Endothelial cell of umbilical vein (primary cell): ENCODE results near the gene MYO1B. TPM values are rescaled to one million over a fixed set of nuclear protein-coding genes. Genes with fewer than 3 reads are reported as not detected.

Experiments used
- BruUV-seq: library from RNA; stranded (reverse); fragments of 400-500 nt; replicated peaks from 2 replicates; lab custom pipeline; 2021; lab: Mats Ljungman, UMichigan
- CTCF ChIA-PET: fragments of 300-600, 350-600 bp; sonication (Branson Sonifier 250); formaldehyde crosslinking; loops from one replicate; lab custom pipeline; 2021; ENCODE audit warnings: antibody characterized with exemption, inconsistent platforms; lab: Charles Lee
- POLR2A ChIA-PET: fragments of 300-600, 350-600 bp; sonication (Branson Sonifier 250); formaldehyde crosslinking; loops from one replicate; lab custom pipeline; 2021; ENCODE audit warnings: antibody characterized with exemption, inconsistent platforms; lab: Charles Lee
- DNase-seq: peaks from one replicate; pipeline ENCODE4 v3.0.0-alpha.2; 2011; ENCODE audit warnings: low read depth, low spot score
- FAIRE-seq: peaks from 2 replicates; lab custom pipeline; 2011; peaks lifted over from hg19 to GRCh38; lab: Jason Lieb, UNC
- H2AFZ ChIP-seq: 2 replicates; pipeline ENCODE4 v1.6.0; 2012; ENCODE audit warnings: low read depth, low read length, control low read depth, inconsistent platforms
- H3K27ac ChIP-seq: 2 replicates; pipeline ENCODE4 v1.5.1; 2011; ENCODE audit warnings: low read depth, mild to moderate bottlenecking, control low read depth, low read length, moderate library complexity; ENCODE audit not compliant: insufficient read depth
- H3K27me3 ChIP-seq, 2 experiments: 2 replicates each; pipeline versions ENCODE4 v1.6.0 to v1.6.1; 2011; ENCODE audit warnings: low read length in 2 of 2, mixed read lengths in 1 of 2; ENCODE audit not compliant: control insufficient read depth in 2 of 2, insufficient read depth in 2 of 2
- H3K36me3 ChIP-seq, 2 experiments: 2 replicates in 1 of 2; 3 replicates in 1 of 2; pipeline ENCODE4 v1.5.1; 2011; ENCODE audit warnings: low read length in 2 of 2, mild to moderate bottlenecking in 1 of 2, moderate library complexity in 1 of 2; ENCODE audit not compliant: control insufficient read depth in 2 of 2, insufficient read depth in 2 of 2; ENCODE audit errors: extremely low read depth in 1 of 2
- H3K4me1 ChIP-seq: 3 replicates; pipeline ENCODE4 v1.5.1; 2011; ENCODE audit warnings: mild to moderate bottlenecking, low read length; ENCODE audit not compliant: control insufficient read depth, insufficient read depth; ENCODE audit errors: extremely low read depth
- H3K4me2 ChIP-seq: 2 replicates; pipeline ENCODE4 v1.6.1; 2011; ENCODE audit warnings: low read length, control low read depth, mixed read lengths; ENCODE audit not compliant: insufficient read depth
- H3K4me3 ChIP-seq, 3 experiments: fragments of 200-600 bp in 1 of 3; sonication (generic), shearing (Covaris generic) in 1 of 3; replicated peaks in 1 of 3; 2 replicates each; pipeline ENCODE4 v1.5.1; 2011 to 2016; ENCODE audit warnings: control low read depth in 3 of 3, low read length in 3 of 3, mild to moderate bottlenecking in 2 of 3, inconsistent platforms in 1 of 3, low read depth in 1 of 3, moderate library complexity in 1 of 3; ENCODE audit not compliant: insufficient read depth in 1 of 3
- H3K79me2 ChIP-seq: 2 replicates; pipeline ENCODE4 v1.6.0; 2012; ENCODE audit warnings: low read length, inconsistent platforms; ENCODE audit not compliant: control insufficient read depth, insufficient read depth
- H3K9ac ChIP-seq: replicated peaks from 2 replicates; pipeline ENCODE3; 2011; ENCODE audit warnings: low read length, control low read depth; ENCODE audit not compliant: insufficient read depth; ENCODE audit errors: extremely low read depth
- H3K9me1 ChIP-seq: replicated peaks from 3 replicates; pipeline ENCODE4 v1.6.0; 2011; ENCODE audit warnings: mild to moderate bottlenecking, low read length; ENCODE audit not compliant: control insufficient read depth, insufficient read depth; ENCODE audit errors: extremely low read depth
- H3K9me3 ChIP-seq: replicated peaks from 2 replicates; pipeline ENCODE4 v1.5.1; 2012; ENCODE audit warnings: low read length, inconsistent platforms; ENCODE audit not compliant: control insufficient read depth, insufficient read depth
- H4K20me1 ChIP-seq: replicated peaks from 2 replicates; pipeline ENCODE3; 2011; ENCODE audit warnings: mild to moderate bottlenecking, low read length; ENCODE audit not compliant: control insufficient read depth, insufficient read depth; ENCODE audit errors: extremely low read depth
- CTCF ChIP-seq, 2 donors: IDR thresholded peaks; 1 replicate in 1 of 2; 2 replicates in 1 of 2; pipeline ENCODE4 v1.5.1; 2011; ENCODE audit warnings: low read length in 2 of 2, mild to moderate bottlenecking in 2 of 2, moderate library complexity in 2 of 2, control low read depth in 1 of 2, inconsistent platforms in 1 of 2, low read depth in 1 of 2; ENCODE audit not compliant: insufficient read depth in 1 of 2; ENCODE audit errors: extremely low read depth in 1 of 2
- EZH2 ChIP-seq: IDR thresholded peaks from 2 replicates; pipeline ENCODE4 v1.6.1; 2012; ENCODE audit warnings: borderline replicate concordance, low read depth, mild to moderate bottlenecking, moderate library complexity, low read length, inconsistent platforms; ENCODE audit not compliant: severe bottlenecking
- FOS ChIP-seq: IDR thresholded peaks from 2 replicates; pipeline ENCODE4 v1.6.1; 2011; ENCODE audit warnings: mild to moderate bottlenecking, low read length, moderate library complexity, borderline replicate concordance; ENCODE audit not compliant: insufficient read depth
- GATA2 ChIP-seq: IDR thresholded peaks from 2 replicates; pipeline ENCODE4 v1.7.0; 2011; ENCODE audit warnings: low read depth, mild to moderate bottlenecking, moderate library complexity, mixed read lengths, low read length; ENCODE audit not compliant: insufficient read length, insufficient read depth
- JUN ChIP-seq: IDR thresholded peaks from 2 replicates; pipeline ENCODE4 v1.6.1; 2011; ENCODE audit warnings: borderline replicate concordance, low read depth; ENCODE audit not compliant: insufficient read length, insufficient read depth
- MAX ChIP-seq: IDR thresholded peaks from 2 replicates; pipeline ENCODE4 v1.6.1; 2011; ENCODE audit not compliant: insufficient read depth, insufficient read length
- MYC ChIP-seq: IDR thresholded peaks from one replicate; pipeline ENCODE4 v1.6.1; 2011; ENCODE audit warnings: mild to moderate bottlenecking, low read depth, low read length
- POLR2A ChIP-seq: IDR thresholded peaks from 2 replicates; pipeline ENCODE4 v1.6.1; 2012; ENCODE audit warnings: low read depth, mild to moderate bottlenecking, control low read depth, low read length
- POLR2AphosphoS5 ChIP-seq: IDR thresholded peaks from 2 replicates; pipeline ENCODE4 v1.6.1; 2012; ENCODE audit warnings: low read depth, mild to moderate bottlenecking, control low read depth, low read length, moderate library complexity; ENCODE audit not compliant: insufficient read depth
- dilution Hi-C: fragments of 300-500 bp; cut with MboI; formaldehyde crosslinking; loops from one replicate; pipeline ENCODE4 v1.15.0; 2019; ENCODE audit warnings: low sequenced_read_pairs; ENCODE audit not compliant: extremely low pct_ligation_motif_present
- intact Hi-C: fragments of 100-400 bp; cut with micrococcal nuclease; formaldehyde crosslinking; loops from one replicate; pipeline ENCODE4 v1.10.0; 2022
- polyA plus RNA-seq, 4 experiments: library from polyadenylated mRNA; depleted of rRNA in 3 of 4; stranded (reverse) in 3 of 4; unstranded in 1 of 4; fragments of >200 nt; gene quantifications; 2 replicates each; pipeline versions ENCODE4 v1.2.1 to v1.2.3, GENCODE V29; 2011 to 2012; ENCODE audit warnings: missing spikeins in 1 of 4
- total RNA-seq: library from RNA; stranded (reverse); gene quantifications from 2 replicates; pipeline ENCODE4 v1.2.3, GENCODE V29; 2021

The MYO1B gene
- total and polyA plus RNA-seq, 2 donors (not counting 3 experiments of a cell fraction or from before 2014, with no cell fraction given), result 8.7 to 51.1 TPM

- Histone ChIP-seq H3K4me2 (no peak overlapping the region), H3K79me2 (no peaks in the 10 kb centered on the region), H4K20me1 (no peaks in the 10 kb centered on the region), H3K9me1 (no peaks in the 10 kb centered on the region), H3K27ac (no peak overlapping the region), H3K36me3 (no peaks in the 10 kb centered on the region), H3K27me3 (peaks cover 0 to 1% of the 10 kb centered on the region in 2 experiments), H3K9ac (no peak overlapping the region), H3K4me1 (no peaks in the 10 kb centered on the region), H3K9me3 (no peaks in the 10 kb centered on the region), H2AFZ (no peak overlapping the region), H3K4me3 (no peak overlapping the region)
- intact Hi-C loops, result no loop called here
- DNase-seq (no peak), FAIRE-seq (no peak)
- no TSS peak for BruUV-seq
- POLR2A ChIA-PET, result no interaction called here
- CTCF ChIA-PET, result interaction anchor here (1.7 kb wide), 1 partner anchor 9 kb away, joined by 4 read pairs; no protein-coding TSS in a partner anchor
- TF ChIP-seq POLR2A, result no peak
- no peak for TF ChIP-seq JUN
- TF ChIP-seq FOS, result no peak
- no peak for TF ChIP-seq MYC
- no peak for TF ChIP-seq POLR2AphosphoS5
- TF ChIP-seq CTCF (IDR thresholded peaks at IDR 0.05; ENCODE audit: extremely low read depth in 1 of 2, insufficient read depth in 1 of 2, low read depth in 1 of 2, low read length in 2 of 2), result no peak
- TF ChIP-seq GATA2, result no peak
- no peak for TF ChIP-seq EZH2
- no peak for TF ChIP-seq MAX
- dilution Hi-C loops, result no loop called here
Measured at GRCh38 chr2:191427031-191427430, 181.8 kb downstream of the MYO1B start.
